ENCODE data around the gene COPG1.

COPG1 gene, protein sequence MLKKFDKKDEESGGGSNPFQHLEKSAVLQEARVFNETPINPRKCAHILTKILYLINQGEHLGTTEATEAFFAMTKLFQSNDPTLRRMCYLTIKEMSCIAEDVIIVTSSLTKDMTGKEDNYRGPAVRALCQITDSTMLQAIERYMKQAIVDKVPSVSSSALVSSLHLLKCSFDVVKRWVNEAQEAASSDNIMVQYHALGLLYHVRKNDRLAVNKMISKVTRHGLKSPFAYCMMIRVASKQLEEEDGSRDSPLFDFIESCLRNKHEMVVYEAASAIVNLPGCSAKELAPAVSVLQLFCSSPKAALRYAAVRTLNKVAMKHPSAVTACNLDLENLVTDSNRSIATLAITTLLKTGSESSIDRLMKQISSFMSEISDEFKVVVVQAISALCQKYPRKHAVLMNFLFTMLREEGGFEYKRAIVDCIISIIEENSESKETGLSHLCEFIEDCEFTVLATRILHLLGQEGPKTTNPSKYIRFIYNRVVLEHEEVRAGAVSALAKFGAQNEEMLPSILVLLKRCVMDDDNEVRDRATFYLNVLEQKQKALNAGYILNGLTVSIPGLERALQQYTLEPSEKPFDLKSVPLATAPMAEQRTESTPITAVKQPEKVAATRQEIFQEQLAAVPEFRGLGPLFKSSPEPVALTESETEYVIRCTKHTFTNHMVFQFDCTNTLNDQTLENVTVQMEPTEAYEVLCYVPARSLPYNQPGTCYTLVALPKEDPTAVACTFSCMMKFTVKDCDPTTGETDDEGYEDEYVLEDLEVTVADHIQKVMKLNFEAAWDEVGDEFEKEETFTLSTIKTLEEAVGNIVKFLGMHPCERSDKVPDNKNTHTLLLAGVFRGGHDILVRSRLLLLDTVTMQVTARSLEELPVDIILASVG

DNA sequence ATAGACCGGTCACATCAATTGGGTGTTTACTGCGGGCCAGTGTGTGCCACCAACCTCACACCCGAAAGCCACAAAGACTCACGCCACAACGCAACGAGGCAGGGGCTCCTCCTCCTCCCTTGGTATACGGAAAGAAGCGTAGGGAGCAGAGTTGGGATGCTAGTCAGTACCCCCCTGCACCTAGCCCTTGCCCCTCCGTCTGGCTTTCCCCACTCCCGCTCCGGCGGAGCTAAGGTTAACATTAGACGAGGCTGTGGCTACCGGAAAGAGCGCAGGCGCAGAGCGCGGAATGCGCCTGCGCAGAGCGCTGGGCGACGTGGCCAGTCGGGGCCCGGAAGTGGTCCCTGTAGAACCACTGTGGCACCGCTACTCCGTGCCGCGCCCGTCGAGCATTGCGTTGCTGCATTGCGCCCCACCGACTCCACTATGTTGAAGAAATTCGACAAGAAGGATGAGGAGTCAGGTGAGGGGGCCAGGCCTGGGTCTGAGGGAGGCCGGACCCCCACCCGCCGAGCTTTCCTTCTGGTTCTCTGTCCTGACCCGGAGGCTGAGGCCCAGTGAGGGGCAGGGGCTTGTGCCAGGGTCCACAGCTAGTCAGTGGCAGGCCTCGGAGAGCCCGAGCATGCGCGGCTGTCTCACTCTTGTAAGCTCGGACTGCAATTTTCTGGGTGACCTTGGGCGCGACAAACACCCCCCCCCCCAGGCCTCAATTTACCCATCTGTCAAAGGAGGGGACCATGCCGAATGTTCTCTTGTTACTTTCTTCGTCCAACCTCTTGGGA is at the start of gene COPG1:
COPG1 (plus strand) TSS at position 323 of the 782 bp plus-strand sequence; CDS start at position 427, 104 bp downstream.
- TF ChIP-seq CTCF (IDR thresholded peaks at IDR 0.05; ENCODE audit: low read depth, low read length), result no peak
- DNase-seq (ENCODE audit: extremely low read depth, low read depth), result peak; percentile 73

- no peak for TF ChIP-seq CTCF (IDR thresholded peaks at IDR 0.05; ENCODE audit: low read depth, low read length)
- DNase-seq (ENCODE audit: extremely low read depth, low read depth), result no peak
Observed at GRCh38 chr3:129204473-129204872, 44.9 kb upstream of the COPG1 start.

GRCh38 chr3:129205109-129205832 is 44.1 kb upstream of the COPG1 start:
- TF ChIP-seq CTCF (IDR thresholded peaks at IDR 0.05; ENCODE audit: low read depth, low read length), result no peak
- no peak for DNase-seq (ENCODE audit: extremely low read depth, low read depth)

DNA sequence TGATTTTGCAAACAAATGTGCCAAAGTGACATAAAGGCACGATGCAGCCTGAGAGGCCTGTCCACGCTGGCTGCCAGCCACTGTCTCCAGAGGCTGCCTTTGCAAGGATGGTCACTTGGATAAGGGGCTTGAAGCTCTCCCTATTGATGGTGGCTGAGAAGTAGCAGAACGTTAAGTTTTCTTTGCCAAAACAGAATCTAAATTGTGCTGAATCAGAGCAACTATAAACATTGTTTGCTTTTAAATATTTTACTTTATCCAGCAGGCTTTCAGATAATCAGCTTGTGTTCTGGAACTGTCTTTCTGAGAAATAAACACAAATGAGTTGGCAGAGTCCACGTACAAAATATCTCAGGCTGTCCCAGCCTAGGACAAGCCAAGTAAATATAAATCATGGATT is 41.9 kb upstream of the COPG1 start:
- no peak for DNase-seq (ENCODE audit: extremely low read depth, low read depth)
- TF ChIP-seq CTCF (IDR thresholded peaks at IDR 0.05; ENCODE audit: low read depth, low read length), result no peak

GRCh38 chr3:129211345-129211744 is 38.1 kb upstream of the COPG1 start:
- no peak for DNase-seq (ENCODE audit: extremely low read depth, low read depth)
- no peak for TF ChIP-seq CTCF (IDR thresholded peaks at IDR 0.05; ENCODE audit: low read depth, low read length)

DNA sequence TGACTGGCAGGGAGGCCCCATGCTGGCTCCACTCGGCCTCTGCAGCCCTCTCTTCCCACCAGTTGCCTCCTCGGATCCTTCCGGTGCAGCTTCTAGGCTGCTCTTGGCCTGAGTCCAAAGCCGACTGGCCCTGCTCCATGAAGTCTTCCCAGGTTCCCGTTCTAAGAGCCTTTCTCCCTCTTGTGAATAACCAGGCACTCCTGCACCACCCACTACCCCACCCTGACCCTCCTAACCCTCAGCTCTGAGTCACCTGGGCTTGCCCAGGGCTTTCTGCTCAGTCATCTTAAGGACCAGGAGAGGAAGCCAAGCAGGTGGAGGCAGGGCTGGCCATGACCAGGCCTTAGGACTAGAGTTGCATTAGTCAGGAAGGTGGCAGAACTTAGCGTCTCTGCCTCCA is 37.6 kb upstream of the COPG1 start:
- DNase-seq (ENCODE audit: extremely low read depth, low read depth), result no peak
- TF ChIP-seq CTCF (IDR thresholded peaks at IDR 0.05; ENCODE audit: low read depth, low read length), result no peak
